Dendritic cell treated with granulocyte-macrophage colony-stimulating factor and Interleukin-4, amounts not matched to agents 40 ng/mL and 50 ng/mL, for 4 days (primary cell): Measurements from ENCODE around the gene SUGCT.

ENCODE experiments used
- H3K27ac Mint-ChIP-seq: one replicate; pipeline ENCODE4 v1.8.0; 2022; ENCODE audit warnings: mild to moderate bottlenecking, mixed read lengths
- H3K27me3 Mint-ChIP-seq: one replicate; pipeline ENCODE4 v1.8.0; 2022; ENCODE audit warnings: mild to moderate bottlenecking, mixed read lengths
- H3K36me3 Mint-ChIP-seq: one replicate; pipeline ENCODE4 v1.8.0; 2022; ENCODE audit warnings: low read depth, mixed read lengths
- H3K4me1 Mint-ChIP-seq: one replicate; pipeline ENCODE4 v1.8.0; 2022; ENCODE audit warnings: low read depth, mixed read lengths
- H3K4me3 Mint-ChIP-seq: one replicate; pipeline ENCODE4 v1.8.0; 2022; ENCODE audit warnings: mild to moderate bottlenecking, moderate library complexity, mixed read lengths
- H3K9me3 Mint-ChIP-seq: one replicate; pipeline ENCODE4 v1.8.0; 2022; ENCODE audit warnings: mixed read lengths
- intact Hi-C: fragments of 100-400 bp; cut with micrococcal nuclease; formaldehyde crosslinking; loops from one replicate; pipeline ENCODE4 v1.15.0; 2022

Gene SUGCT

DNA sequence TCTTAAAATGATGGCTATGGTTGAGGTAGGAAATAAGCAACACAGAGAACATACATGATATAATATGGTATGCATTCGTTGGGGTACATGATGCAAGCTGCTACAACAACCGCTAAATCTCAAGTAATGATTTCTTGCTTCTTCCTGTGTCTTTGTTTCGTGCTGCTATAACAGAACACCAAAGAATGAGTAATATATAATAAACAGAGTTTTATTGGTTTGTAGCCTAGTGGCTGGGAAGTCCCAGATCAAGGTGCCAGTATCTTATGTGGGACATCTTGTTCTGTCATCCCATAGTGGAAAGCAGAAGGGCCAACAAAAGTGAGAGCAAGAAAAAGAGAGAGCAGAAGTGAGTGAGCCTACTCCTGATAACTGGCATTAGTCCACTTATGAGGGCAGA, 689.7 kb downstream of the SUGCT start:
- no peaks in the 10 kb centered on the region for H3K4me1 Mint-ChIP-seq
- intact Hi-C loops: no loop called here
- no peaks in the 10 kb centered on the region for H3K27me3 Mint-ChIP-seq
- H3K27ac Mint-ChIP-seq: no peak overlapping the region
- no peak overlapping the region for H3K4me3 Mint-ChIP-seq
- H3K36me3 Mint-ChIP-seq: no peaks in the 10 kb centered on the region
- H3K9me3 Mint-ChIP-seq: peaks cover 18% of the 10 kb centered on the region

DNA sequence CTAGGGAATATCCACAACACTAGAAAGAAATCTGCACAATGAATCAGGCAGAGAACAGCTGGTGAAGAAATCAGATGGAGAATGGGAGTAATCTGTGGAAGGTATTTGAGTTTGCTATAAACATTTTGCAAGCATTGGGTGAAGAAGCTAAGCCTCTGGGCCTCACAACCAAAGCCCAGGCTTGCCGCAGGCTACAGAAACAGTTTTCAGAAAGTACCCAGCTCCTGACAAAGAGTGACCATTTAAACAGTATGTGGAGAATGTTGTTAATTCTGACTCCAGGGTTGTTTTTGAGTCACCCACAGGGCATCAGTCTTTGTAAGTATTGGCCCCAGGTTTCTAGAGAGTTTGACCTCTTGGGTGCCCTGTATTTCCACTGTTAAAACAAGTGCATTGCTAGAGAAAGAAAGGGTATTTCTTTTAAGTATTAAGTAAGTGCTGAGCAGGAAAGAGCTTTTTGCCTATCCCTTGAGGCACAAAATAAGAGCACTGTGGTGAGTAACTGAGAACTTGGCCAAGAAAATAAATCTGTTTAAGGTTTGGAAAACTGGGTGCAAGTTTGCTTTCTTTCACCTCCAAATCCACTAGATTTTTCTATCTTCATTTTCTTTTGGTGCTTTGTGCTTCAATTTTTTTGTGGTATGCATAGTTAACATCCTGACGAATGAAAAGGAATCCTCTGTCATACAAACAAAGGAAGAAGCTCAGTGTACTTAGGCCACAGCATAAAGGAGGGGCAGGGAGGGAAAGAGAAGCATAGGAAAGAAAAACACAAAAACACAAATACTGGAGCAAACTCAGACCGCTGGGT, 691.8 kb downstream of the SUGCT start:
- peaks cover 14% of the 10 kb centered on the region for H3K9me3 Mint-ChIP-seq
- no peaks in the 10 kb centered on the region for H3K36me3 Mint-ChIP-seq
- H3K4me1 Mint-ChIP-seq: no peaks in the 10 kb centered on the region
- no peak overlapping the region for H3K4me3 Mint-ChIP-seq
- no peaks in the 10 kb centered on the region for H3K27me3 Mint-ChIP-seq
- no peak overlapping the region for H3K27ac Mint-ChIP-seq
- intact Hi-C loops: no loop called here

DNA sequence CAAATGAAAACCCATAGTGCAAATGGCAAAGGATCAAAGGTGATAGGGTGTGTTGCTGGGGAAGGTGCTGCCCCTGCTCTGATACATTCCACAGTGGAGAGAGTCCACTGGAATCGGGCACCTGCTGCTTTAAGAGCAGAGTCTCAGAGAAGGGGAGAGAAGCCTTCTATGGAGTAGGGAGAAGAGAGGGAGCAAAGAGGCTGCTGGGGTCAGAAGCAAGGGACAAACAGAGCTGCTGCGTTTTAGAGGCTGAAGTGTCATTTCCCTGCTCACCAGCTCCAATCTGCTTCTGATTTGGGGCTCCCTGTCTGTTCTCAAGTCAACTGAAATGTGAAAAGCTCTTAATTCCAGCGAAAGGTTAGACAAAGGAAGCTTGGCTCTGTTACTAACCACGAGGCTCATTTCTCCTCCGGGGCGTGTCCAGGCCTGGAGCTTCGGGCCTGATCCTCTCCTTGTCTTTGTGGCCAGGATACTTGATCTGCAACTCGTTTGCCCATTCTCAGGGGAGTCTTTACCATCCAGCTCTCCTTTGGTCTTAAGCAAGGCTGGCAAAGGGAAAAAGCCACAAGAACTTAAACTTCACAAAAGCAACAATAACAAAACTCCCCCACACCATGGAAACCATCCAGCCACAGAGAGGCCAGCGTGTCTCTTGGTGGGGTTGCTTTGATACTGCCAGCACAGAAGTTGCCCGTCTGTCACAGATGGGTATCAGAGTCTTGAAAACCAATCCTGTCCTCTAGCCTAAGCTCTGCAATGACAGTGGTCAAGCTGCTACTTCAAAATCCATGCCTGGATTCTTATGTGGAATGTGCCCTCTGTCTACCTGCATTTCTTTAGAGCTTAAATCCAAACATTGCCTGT, 692.6 kb downstream of the SUGCT start:
- no peaks in the 10 kb centered on the region for H3K36me3 Mint-ChIP-seq
- no peaks in the 10 kb centered on the region for H3K4me1 Mint-ChIP-seq
- no peak overlapping the region for H3K27ac Mint-ChIP-seq
- no peak overlapping the region for H3K4me3 Mint-ChIP-seq
- peaks cover 6% of the 10 kb centered on the region for H3K9me3 Mint-ChIP-seq
- H3K27me3 Mint-ChIP-seq: no peaks in the 10 kb centered on the region
- intact Hi-C loops: no loop called here

DNA sequence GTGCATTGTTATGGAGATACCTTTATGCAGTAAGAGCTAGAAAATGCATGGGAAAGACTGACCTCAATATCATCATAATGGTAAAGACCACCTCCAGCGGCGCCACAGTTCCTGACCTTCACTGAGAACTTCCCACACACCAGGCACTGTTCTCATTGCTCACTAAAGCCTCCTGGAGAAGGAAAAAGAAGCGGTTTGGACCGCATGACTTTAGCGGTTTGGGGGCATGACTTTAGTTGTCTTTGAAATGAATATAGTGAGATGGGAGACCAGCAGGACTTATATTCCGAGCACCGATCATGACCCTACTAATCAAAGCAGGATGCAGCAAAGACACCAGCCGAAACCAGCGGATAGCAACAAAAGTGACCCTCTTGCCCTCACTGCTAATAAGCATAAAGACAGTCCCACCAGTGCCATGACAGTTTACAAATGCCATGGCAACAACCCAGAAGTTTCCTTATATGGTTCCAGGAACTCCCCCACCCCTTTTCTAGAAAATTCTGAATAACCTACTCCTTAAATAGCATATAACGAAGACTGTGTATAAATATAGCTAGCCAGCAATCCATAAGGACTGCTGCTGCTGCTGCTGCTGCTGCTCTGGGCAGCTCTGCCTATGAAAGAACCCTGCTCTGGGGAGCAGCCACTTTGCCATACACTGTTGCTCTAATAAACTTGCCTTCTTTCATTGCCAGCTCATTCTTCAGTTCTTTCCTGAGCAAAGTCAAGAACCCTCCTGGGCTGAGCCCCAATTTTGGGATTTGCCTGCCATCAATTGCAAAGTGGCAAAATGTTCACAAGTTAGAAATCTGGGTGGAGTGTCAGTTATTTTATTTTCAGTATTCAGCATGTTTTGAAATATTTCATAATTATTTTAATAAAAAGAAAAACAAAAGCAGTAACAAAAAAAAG, 694.1 kb downstream of the SUGCT start:
- no peak overlapping the region for H3K4me3 Mint-ChIP-seq
- no peaks in the 10 kb centered on the region for H3K27me3 Mint-ChIP-seq
- intact Hi-C loops: no loop called here
- H3K4me1 Mint-ChIP-seq: no peaks in the 10 kb centered on the region
- no peak overlapping the region for H3K27ac Mint-ChIP-seq
- H3K36me3 Mint-ChIP-seq: no peaks in the 10 kb centered on the region
- H3K9me3 Mint-ChIP-seq: no peaks in the 10 kb centered on the region

DNA sequence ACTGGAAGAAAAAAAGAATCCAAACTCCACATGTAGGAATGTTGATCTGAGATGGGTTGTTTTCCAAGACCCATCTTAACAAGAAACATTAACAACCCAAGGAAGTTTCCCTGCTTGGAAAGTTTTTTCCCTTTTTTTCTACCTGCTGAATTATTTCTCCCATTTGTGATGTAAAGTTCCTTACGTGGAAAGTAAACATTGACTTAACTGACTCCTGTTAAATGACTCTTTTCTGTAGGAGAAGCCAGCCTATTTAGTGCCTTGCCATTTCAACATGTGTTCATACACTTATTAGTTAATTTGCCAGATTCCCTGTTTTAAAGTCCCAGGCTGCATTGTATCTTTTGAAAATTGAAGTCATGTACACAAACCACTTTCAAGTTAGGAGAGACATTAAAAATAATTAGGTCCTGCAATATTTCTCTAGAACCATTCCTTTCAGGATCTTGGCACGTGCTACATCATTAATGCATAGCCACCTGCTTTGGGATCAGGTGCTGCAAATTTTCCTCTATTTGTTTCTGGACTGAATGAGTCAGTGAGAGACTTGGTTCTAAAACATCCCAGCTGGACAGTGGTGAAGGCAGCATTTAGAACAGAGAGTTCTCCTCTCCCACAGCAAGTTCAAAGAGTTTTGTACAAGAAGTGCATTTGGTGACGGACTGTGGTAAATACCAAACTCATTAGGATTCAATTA, 698.5 kb downstream of the SUGCT start:
- Mint-ChIP-seq H3K9me3 (no peaks in the 10 kb centered on the region), H3K36me3 (no peaks in the 10 kb centered on the region), H3K27me3 (no peaks in the 10 kb centered on the region), H3K4me3 (no peak overlapping the region), H3K4me1 (no peaks in the 10 kb centered on the region), H3K27ac (no peak overlapping the region)
- intact Hi-C loops: no loop called here

DNA sequence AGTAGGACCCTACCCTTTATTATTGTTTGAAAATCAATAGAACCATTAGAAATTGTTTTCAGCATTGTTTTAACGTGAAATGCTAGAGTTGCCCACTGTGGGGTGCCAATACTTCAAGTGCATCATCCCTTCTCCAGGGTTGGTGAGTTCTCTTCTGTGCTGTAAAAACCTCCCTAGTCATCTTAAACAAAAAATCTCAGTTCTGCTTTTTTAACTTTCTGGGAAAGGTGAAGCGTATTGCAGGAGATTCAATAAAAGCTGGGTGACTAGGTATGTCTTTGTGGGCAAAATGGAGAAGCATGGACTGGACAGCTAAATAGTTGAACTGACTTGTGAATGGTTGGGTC, 699.1 kb downstream of the SUGCT start:
- no peaks in the 10 kb centered on the region for H3K27me3 Mint-ChIP-seq
- H3K4me3 Mint-ChIP-seq: no peak overlapping the region
- no peak overlapping the region for H3K27ac Mint-ChIP-seq
- no peaks in the 10 kb centered on the region for H3K9me3 Mint-ChIP-seq
- intact Hi-C loops: no loop called here
- H3K36me3 Mint-ChIP-seq: no peaks in the 10 kb centered on the region
- no peaks in the 10 kb centered on the region for H3K4me1 Mint-ChIP-seq

DNA sequence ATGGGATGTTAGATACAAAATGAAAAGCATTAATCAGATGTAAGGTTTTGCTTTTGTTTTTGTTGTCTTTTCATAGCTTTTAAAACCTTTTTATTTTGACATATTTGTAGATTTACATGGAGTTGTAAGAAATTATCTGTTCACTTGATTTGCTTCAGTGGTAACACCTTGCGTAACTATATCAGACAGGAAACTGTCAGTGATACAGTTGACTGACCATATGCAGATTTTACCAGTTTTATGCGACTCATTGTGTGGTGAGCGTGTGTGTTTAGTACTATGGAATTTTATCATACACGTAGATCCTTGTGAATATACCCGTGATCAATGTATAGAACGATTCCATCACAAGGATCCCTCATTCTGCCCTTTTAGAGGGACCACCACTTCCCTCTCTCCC, 701.4 kb downstream of the SUGCT start:
- peaks cover 8% of the 10 kb centered on the region for H3K9me3 Mint-ChIP-seq
- H3K36me3 Mint-ChIP-seq: no peaks in the 10 kb centered on the region
- H3K4me3 Mint-ChIP-seq: no peak overlapping the region
- H3K4me1 Mint-ChIP-seq: no peaks in the 10 kb centered on the region
- intact Hi-C loops: no loop called here
- no peak overlapping the region for H3K27ac Mint-ChIP-seq
- H3K27me3 Mint-ChIP-seq: no peaks in the 10 kb centered on the region

DNA sequence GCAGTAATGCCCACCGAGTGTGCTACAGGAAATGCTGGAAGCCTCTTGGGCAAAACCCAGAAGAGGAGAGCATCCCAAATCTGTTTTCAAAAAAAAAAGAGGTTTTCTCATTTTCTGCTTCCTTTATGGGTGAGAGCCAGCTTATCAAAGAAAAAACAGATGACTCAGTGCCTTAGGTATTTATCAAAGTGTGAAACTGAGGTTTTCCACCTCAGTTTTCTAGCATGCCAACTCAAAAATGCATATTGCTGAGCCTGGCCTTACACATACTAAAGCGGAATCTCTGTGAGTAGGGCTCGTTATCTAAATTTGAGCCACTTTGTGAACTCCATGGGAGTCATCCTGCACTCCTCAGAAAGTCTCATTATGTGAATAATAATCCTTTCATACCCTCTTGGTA, 705.1 kb downstream of the SUGCT start:
- H3K9me3 Mint-ChIP-seq: peaks cover 21% of the 10 kb centered on the region
- H3K27ac Mint-ChIP-seq: no peak overlapping the region
- no peaks in the 10 kb centered on the region for H3K4me1 Mint-ChIP-seq
- H3K4me3 Mint-ChIP-seq: no peak overlapping the region
- no peaks in the 10 kb centered on the region for H3K36me3 Mint-ChIP-seq
- H3K27me3 Mint-ChIP-seq: no peaks in the 10 kb centered on the region
- intact Hi-C loops: no loop called here

DNA sequence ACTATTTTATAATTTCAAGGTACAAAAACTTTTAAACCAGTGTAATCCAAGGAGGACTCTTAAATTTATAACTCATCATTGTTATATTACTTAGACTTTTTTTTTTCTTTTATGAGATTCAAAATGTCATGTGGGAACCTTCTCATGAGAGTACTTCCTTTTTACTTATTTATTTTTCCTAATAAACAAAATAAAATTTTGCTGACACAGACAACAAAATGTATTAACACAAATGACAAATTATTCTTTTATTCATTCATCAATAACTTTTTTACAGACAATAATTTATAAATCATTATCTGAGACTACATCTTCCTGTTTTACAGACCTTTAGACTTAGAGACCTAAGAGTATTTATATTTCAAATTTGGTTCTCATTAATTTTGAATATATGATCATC, 706.2 kb downstream of the SUGCT start:
- Mint-ChIP-seq H3K27me3 (no peaks in the 10 kb centered on the region), H3K36me3 (no peaks in the 10 kb centered on the region), H3K27ac (no peak overlapping the region), H3K4me1 (no peaks in the 10 kb centered on the region), H3K9me3 (peaks cover 25% of the 10 kb centered on the region), H3K4me3 (no peak overlapping the region)
- intact Hi-C loops: no loop called here

DNA sequence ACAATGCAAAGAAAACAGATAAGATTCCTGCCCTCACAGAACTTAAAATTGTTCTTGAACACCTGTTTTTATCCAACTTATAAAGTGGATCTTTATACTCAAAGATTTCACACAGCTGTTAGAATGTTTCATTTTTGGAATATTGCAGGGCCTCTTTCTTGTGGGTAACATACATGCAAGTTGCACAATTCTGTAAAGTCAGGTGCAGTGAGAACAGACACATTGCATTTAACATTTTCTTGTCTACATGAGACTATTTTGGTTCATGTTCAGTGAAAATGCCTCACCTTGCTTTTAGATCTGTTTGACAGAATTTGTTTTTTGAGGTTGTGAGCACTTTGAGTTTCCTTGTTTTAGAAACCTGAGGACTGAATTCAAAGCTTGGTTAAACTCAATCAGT, 707.8 kb downstream of the SUGCT start:
- no peak overlapping the region for H3K4me3 Mint-ChIP-seq
- no peak overlapping the region for H3K27ac Mint-ChIP-seq
- peaks cover 27% of the 10 kb centered on the region for H3K9me3 Mint-ChIP-seq
- H3K27me3 Mint-ChIP-seq: no peaks in the 10 kb centered on the region
- H3K36me3 Mint-ChIP-seq: no peaks in the 10 kb centered on the region
- intact Hi-C loops: no loop called here
- H3K4me1 Mint-ChIP-seq: no peaks in the 10 kb centered on the region

DNA sequence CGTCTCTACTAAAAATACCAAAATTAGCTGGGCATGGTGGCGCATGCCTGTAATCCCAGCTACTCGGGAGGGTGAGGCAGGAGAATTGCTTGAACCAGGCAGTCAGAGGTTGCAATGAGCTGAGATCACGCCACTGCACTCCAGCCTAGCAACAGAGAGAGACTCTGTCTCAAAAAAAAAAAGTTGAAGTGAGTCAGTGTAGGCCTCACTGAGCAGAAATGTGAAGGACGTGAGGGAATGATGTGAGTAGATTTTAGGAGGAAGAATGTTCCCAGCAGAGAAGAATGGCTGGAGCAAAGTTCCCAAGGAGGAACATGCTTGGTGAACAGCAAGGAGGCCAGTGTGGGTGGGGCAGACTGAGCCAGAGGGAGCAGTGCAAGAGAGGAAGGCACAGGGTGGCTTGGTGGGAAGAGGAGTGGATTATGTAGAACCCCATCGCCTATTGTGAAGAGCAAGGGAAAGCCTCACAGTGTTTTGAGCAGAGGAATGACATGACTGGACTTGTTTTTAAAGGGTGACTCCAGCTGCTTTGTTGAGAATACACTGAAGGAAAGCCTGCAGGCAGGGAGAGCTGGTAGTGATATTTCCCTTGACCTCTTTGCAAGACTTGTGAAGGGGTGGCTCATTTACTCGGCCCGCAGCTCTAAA, 708.7 kb downstream of the SUGCT start:
- H3K27ac Mint-ChIP-seq: no peak overlapping the region
- no peaks in the 10 kb centered on the region for H3K27me3 Mint-ChIP-seq
- H3K9me3 Mint-ChIP-seq: peaks cover 27% of the 10 kb centered on the region
- H3K4me1 Mint-ChIP-seq: no peaks in the 10 kb centered on the region
- intact Hi-C loops: no loop called here
- no peak overlapping the region for H3K4me3 Mint-ChIP-seq
- H3K36me3 Mint-ChIP-seq: no peaks in the 10 kb centered on the region

DNA sequence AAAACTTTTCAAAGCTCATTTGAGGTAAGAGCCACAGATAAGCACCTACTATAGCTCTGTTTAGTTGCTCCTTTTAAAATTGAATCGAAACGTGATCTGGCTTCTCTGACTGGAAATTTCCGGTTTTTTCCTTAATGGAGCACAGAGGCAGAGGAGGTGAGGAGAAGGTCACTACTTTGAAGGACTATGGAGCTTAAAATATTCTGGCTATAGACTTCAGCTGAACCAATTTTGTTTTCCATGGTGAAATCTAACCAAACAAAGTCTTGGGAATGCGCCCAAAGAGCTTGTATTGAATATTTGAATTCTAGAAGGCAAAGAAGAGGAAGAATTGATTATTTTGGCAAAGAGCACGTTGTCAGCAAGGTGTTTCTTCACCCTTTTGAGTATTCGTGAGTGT, 711.1 kb downstream of the SUGCT start:
- no peak overlapping the region for H3K4me3 Mint-ChIP-seq
- intact Hi-C loops: no loop called here

DNA sequence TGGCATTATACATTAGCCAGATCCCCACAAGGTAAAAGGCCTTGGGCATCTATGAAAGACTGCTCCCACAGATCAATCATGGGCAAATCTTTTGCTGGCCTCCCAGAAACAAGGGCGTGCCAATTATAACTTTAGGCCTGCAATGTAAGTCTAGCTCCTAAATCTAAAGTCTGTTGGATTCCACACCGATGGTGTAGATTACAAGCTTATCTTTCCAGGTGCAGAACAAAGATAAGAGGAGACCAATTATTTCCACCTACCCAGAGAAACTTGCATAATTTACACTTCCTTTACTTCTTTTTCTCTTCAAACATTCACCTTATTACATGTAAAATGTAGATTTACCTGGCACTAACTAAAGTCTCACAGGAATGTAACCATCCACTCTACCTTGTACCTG, 713.1 kb downstream of the SUGCT start:
- Mint-ChIP-seq H3K27ac (no peak overlapping the region), H3K27me3 (no peaks in the 10 kb centered on the region), H3K9me3 (peaks cover 15% of the 10 kb centered on the region), H3K4me3 (no peak overlapping the region), H3K36me3 (no peaks in the 10 kb centered on the region), H3K4me1 (no peaks in the 10 kb centered on the region)
- intact Hi-C loops: no loop called here

More for the DNA sequence above, 711.1 kb downstream of the SUGCT start:
- Mint-ChIP-seq H3K36me3 (no peaks in the 10 kb centered on the region), H3K9me3 (peaks cover 19% of the 10 kb centered on the region), H3K27me3 (no peaks in the 10 kb centered on the region), H3K4me1 (no peaks in the 10 kb centered on the region), H3K27ac (no peak overlapping the region)
